Stimulated activated naive CD8-positive, alpha-beta T cell treated with anti-CD3 and anti-CD28 coated beads, Interleukin-15, Interleukin-2, amounts not matched to agents 100 ng/mL and 50 ng/mL, for 24 hours (primary cell): ENCODE results near the gene SNRNP25.
"Not testable (repeated sequence)": the region's sequence is repeated elsewhere in the genome, so short reads cannot be mapped to it uniquely, and the experiment has no call there.

Experiments
- H3K27ac Mint-ChIP-seq: one replicate; pipeline ENCODE4 v1.8.0; 2021; ENCODE audit warnings: mild to moderate bottlenecking, mixed read lengths
- H3K27me3 Mint-ChIP-seq: one replicate; pipeline ENCODE4 v1.8.0; 2021; ENCODE audit warnings: mixed read lengths
- H3K36me3 Mint-ChIP-seq: one replicate; pipeline ENCODE4 v1.8.0; 2021; ENCODE audit warnings: low read depth, mixed read lengths
- H3K4me1 Mint-ChIP-seq: one replicate; pipeline ENCODE4 v1.8.0; 2021; ENCODE audit warnings: low read depth, mixed read lengths
- H3K4me3 Mint-ChIP-seq: one replicate; pipeline ENCODE4 v1.8.0; 2021; ENCODE audit warnings: mild to moderate bottlenecking, mixed read lengths
- H3K9me3 Mint-ChIP-seq: one replicate; pipeline ENCODE4 v1.8.0; 2021; ENCODE audit warnings: mixed read lengths

The SNRNP25 gene

DNA sequence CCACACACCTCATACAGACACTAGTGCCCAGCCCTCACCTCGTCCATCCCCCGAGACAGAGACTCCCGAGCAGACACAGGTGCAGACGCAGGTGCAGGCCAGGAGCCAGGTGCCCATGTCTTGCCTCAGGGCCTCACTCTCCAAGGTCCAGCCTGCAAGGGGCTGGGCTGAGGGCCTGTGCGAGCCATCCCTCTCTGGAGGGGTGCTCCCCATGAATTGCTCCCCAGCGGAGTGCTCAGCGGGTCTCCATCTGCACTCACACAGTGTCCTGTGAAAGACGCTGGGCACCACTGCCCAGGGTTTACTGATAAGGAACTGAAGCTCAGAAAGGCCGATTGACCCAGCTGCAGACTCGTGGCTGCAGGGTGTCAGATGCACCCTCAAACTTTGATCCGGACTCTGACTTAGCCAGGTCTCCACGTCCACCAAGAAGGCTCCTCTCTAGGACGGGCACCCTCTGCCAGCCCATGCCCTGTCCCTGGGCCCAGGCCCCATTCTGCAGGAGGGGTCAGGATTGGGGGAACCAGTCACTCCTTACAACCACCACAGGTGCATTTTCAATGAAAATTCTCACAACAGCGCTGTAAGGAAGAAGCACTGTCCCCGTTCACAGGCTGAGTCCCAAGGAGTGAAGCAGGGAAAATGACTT, 17.2 kb upstream of the SNRNP25 start:
- peaks cover 45% of the 10 kb centered on the region for H3K4me1 Mint-ChIP-seq
- H3K4me3 Mint-ChIP-seq = no peak overlapping the region
- H3K27ac Mint-ChIP-seq = no peak overlapping the region
- H3K27me3 Mint-ChIP-seq = no peaks in the 10 kb centered on the region
- H3K36me3 Mint-ChIP-seq = peaks cover 29% of the 10 kb centered on the region
- H3K9me3 Mint-ChIP-seq = no peaks in the 10 kb centered on the region

DNA sequence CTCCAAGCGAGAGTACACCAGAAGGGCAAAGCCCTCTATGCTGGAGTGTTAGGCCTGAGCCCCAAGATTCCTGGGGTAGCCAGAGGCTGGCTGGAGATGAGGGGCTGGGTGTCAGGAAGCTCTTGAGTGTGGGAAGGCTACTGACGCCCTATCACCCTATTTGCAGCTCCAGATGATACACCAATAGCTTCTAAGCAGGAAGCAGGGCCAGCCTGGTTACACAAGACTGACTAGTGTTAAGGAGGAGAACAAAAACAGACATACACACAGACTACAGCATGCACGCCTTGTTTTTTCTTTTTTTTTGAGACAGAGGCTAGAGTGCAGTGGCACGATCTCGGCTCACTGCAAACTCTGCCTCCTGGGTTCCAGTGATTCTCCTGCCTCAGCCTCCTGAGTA, 16.1 kb upstream of the SNRNP25 start:
- H3K4me3 Mint-ChIP-seq = no peak overlapping the region
- no peaks in the 10 kb centered on the region for H3K9me3 Mint-ChIP-seq
- peaks cover 38% of the 10 kb centered on the region for H3K36me3 Mint-ChIP-seq
- no peak overlapping the region for H3K27ac Mint-ChIP-seq
- peaks cover 54% of the 10 kb centered on the region for H3K4me1 Mint-ChIP-seq
- H3K27me3 Mint-ChIP-seq = no peaks in the 10 kb centered on the region

GRCh38 chr16:38206-38605, 15.4 kb upstream of the SNRNP25 start:
- Mint-ChIP-seq H3K36me3 (peaks cover 45% of the 10 kb centered on the region), H3K4me1 (peaks cover 61% of the 10 kb centered on the region), H3K27ac (peak overlapping the region; percentile 6)
- H3K9me3 Mint-ChIP-seq, H3K4me3 Mint-ChIP-seq, H3K27me3 Mint-ChIP-seq: not testable (repeated sequence)

DNA sequence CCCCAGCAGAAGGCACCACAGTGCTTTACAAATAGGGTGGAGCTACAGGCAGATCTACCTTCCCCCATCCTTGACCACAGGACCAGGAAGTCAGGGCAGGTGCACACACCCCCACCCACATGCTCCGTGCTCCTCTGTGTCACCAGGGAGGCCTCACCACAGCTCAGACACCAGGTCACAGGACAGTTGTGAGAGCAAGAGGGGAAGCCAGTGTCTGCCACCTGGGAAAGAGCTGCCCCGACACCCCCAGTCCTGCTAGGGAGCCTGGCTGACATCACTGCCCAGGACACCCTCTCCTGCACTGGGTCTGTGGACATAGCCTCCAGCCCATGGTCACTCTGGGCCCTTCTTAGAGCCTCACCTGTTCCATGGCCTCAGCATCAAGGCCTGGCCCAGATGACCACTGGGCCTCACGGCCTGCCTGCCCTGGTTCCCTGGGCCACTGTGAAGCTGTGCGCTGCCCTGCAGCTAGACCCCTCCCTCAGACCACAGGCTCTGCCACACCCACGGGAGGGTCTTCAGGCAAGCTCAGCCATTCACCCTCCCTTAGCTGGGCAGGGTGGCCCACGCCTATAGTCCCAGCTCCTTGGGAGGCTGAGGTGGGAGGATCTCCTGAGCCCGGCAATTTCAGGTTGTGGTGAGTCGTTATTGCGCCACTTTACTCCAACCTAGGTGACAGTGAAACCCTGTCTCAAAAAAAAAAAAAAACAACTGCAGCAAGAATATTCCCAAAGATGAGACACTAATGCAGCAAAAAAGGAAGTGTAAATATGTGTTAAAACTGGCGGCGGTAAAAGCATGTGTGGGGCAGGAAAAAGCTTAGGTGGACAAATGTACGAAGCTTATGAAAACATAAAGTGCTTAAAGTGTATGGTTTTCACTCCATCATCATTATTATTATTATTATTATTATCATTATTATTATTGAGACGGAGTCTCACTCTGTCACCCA, 14.4 kb upstream of the SNRNP25 start:
- no peaks in the 10 kb centered on the region for H3K9me3 Mint-ChIP-seq
- peaks cover 65% of the 10 kb centered on the region for H3K4me1 Mint-ChIP-seq
- H3K4me3 Mint-ChIP-seq = no peak overlapping the region
- H3K36me3 Mint-ChIP-seq = peaks cover 52% of the 10 kb centered on the region
- peak overlapping the region; percentile 9 for H3K27ac Mint-ChIP-seq
- no peaks in the 10 kb centered on the region for H3K27me3 Mint-ChIP-seq

- Mint-ChIP-seq H3K4me1 (peaks cover 48% of the 10 kb centered on the region), H3K4me3 (no peak overlapping the region), H3K36me3 (peaks cover 61% of the 10 kb centered on the region)
Measured at GRCh38 chr16:41439-42068, 12.1 kb upstream of the SNRNP25 start.

GRCh38 chr16:42069-42457, 11.6 kb upstream of the SNRNP25 start:
- no peaks in the 10 kb centered on the region for H3K27me3 Mint-ChIP-seq

More at GRCh38 chr16:41439-42068, 12.1 kb upstream of the SNRNP25 start:
- no peak overlapping the region for H3K27ac Mint-ChIP-seq
- H3K9me3 Mint-ChIP-seq = no peaks in the 10 kb centered on the region
- no peaks in the 10 kb centered on the region for H3K27me3 Mint-ChIP-seq

DNA sequence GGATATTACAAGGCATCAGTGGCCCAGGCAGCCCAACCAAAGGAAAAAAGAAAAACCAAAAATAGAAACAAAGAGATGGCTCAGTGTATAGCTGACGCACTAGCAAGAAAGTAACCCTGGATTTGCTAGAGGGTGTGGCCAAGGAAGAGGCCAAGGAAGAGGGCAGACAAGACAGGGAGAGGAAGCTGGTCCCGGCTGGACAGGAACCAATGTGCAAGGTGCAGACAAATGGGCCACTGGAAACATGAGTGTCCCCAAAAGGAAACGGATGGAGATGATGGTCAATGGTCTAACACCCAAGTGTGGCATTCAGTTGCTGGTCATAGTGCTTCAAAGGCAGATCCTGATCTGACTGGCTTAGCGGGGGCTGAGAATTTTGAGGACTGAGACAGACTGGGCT, 10.9 kb upstream of the SNRNP25 start:
- H3K4me3 Mint-ChIP-seq = no peak overlapping the region

More at GRCh38 chr16:42069-42457, 11.6 kb upstream of the SNRNP25 start:
- no peaks in the 10 kb centered on the region for H3K9me3 Mint-ChIP-seq
- H3K4me3 Mint-ChIP-seq = no peak overlapping the region
- H3K36me3 Mint-ChIP-seq = peaks cover 66% of the 10 kb centered on the region
- H3K4me1 Mint-ChIP-seq = peaks cover 48% of the 10 kb centered on the region
- H3K27ac Mint-ChIP-seq = no peak overlapping the region

DNA sequence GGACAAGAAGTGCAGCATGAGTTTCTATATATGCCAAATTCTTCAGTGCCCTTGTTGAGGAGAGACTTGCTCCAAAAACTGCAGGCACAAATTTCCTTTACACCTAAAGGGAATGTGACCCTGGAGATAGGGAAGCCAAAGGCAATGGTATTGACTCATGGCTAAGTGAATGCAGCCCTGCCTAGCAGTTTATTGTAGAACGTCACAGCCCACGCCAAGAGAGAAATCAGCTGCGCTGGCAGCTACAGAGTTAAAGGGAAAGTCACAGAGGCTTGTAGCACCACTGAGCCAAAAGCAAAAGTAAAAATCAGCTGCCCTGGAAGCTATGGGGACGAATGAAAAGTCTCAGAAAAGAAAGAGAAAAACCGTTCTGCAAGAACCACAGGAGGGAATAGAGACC, 10.3 kb upstream of the SNRNP25 start:
- Mint-ChIP-seq H3K27ac (no peak overlapping the region), H3K36me3 (peaks cover 74% of the 10 kb centered on the region), H3K27me3 (no peaks in the 10 kb centered on the region), H3K4me1 (peaks cover 41% of the 10 kb centered on the region), H3K9me3 (no peaks in the 10 kb centered on the region), H3K4me3 (no peak overlapping the region)

More for the DNA sequence above, 10.9 kb upstream of the SNRNP25 start:
- no peak overlapping the region for H3K27ac Mint-ChIP-seq
- H3K4me1 Mint-ChIP-seq = peaks cover 44% of the 10 kb centered on the region
- H3K36me3 Mint-ChIP-seq = peaks cover 70% of the 10 kb centered on the region
- H3K9me3 Mint-ChIP-seq = no peaks in the 10 kb centered on the region
- H3K27me3 Mint-ChIP-seq = no peaks in the 10 kb centered on the region

DNA sequence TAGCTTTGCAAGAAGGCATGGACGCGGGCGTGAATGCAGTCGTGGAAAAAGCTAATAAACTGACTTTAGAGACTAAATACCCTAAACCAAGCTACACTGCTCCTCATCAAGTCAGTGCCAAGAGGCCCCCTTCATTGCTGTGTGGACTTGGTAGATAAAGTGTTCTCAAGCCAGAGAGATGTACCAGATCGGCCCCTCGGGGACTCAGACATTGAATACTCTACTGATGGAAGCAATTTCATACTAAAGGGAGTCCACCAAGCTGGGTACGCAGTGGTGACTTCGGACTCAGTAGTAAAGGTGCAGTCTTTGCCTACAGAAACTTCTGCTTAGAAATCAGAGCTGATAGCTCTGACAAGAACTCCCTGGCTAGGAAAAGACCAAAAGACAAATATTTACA, 9.0 kb upstream of the SNRNP25 start:
- Mint-ChIP-seq H3K4me3 (no peak overlapping the region), H3K36me3 (peaks cover 71% of the 10 kb centered on the region), H3K4me1 (peaks cover 31% of the 10 kb centered on the region), H3K27ac (no peak overlapping the region), H3K27me3 (no peaks in the 10 kb centered on the region), H3K9me3 (no peaks in the 10 kb centered on the region)

DNA sequence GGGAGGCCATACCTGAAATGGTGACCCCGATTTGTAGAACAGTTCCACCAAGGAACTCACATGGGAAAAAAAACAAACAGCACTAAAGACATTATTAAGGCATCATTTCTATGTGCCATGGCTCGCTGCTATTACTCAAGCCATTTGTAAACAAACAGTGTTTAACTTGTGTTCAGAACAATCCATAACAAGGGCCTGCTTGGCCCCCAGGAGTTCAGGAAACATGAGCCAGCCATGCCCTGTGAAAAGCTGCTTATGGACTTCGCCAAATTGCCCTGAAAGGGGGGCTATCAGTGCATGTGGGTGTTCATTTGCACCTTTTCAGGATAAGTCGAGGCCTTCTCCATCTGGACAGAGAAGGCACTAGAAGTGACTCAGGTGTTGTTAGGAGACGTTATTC, 8.2 kb upstream of the SNRNP25 start:
- no peak overlapping the region for H3K4me3 Mint-ChIP-seq
- H3K4me1 Mint-ChIP-seq = peaks cover 31% of the 10 kb centered on the region
- no peaks in the 10 kb centered on the region for H3K9me3 Mint-ChIP-seq
- peaks cover 70% of the 10 kb centered on the region for H3K36me3 Mint-ChIP-seq
- H3K27me3 Mint-ChIP-seq = no peaks in the 10 kb centered on the region
- H3K27ac Mint-ChIP-seq = no peak overlapping the region

GRCh38 chr16:46510-46909, 7.1 kb upstream of the SNRNP25 start:
- not testable (repeated sequence) for H3K27ac Mint-ChIP-seq, H3K4me3 Mint-ChIP-seq, H3K27me3 Mint-ChIP-seq, H3K9me3 Mint-ChIP-seq
- Mint-ChIP-seq H3K36me3 (peaks cover 74% of the 10 kb centered on the region), H3K4me1 (peaks cover 41% of the 10 kb centered on the region)

- Mint-ChIP-seq H3K36me3 (peaks cover 70% of the 10 kb centered on the region), H3K4me3 (no peak overlapping the region), H3K27ac (no peak overlapping the region), H3K27me3 (no peaks in the 10 kb centered on the region), H3K9me3 (no peaks in the 10 kb centered on the region), H3K4me1 (peaks cover 41% of the 10 kb centered on the region)
Measured at GRCh38 chr16:47234-47633, 6.4 kb upstream of the SNRNP25 start.

- no peaks in the 10 kb centered on the region for H3K27me3 Mint-ChIP-seq
- peak overlapping the region; percentile 100 for H3K4me3 Mint-ChIP-seq
- no peaks in the 10 kb centered on the region for H3K9me3 Mint-ChIP-seq
- peak overlapping the region; percentile 8 for H3K27ac Mint-ChIP-seq
- H3K36me3 Mint-ChIP-seq = peaks cover 43% of the 10 kb centered on the region
- peaks cover 41% of the 10 kb centered on the region for H3K4me1 Mint-ChIP-seq
Measured at GRCh38 chr16:50769-51591, 2.6 kb upstream of the SNRNP25 start.

GRCh38 chr16:54237-54581, 581 bp downstream of the SNRNP25 start:
- Mint-ChIP-seq H3K27ac (no peak overlapping the region), H3K9me3 (no peaks in the 10 kb centered on the region), H3K27me3 (no peaks in the 10 kb centered on the region), H3K36me3 (peaks cover 29% of the 10 kb centered on the region), H3K4me3 (peak overlapping the region; percentile 100), H3K4me1 (peaks cover 37% of the 10 kb centered on the region)
